H1 (cell line): ENCODE results near the gene COL5A1. TPM values are rescaled to one million over a fixed set of nuclear protein-coding genes. Genes with fewer than 3 reads are reported as not detected.

Source experiments
- CTCF ChIA-PET: fragments of 300-600 bp; sonication (Branson Sonifier 250); formaldehyde crosslinking; loops from one replicate; lab custom pipeline; 2021; ENCODE audit not compliant: partially characterized antibody; lab: Charles Lee
- POLR2A ChIA-PET: fragments of 300-600 bp; sonication (Branson Sonifier 250); formaldehyde crosslinking; loops from one replicate; lab custom pipeline; 2021; ENCODE audit warnings: inconsistent platforms; ENCODE audit not compliant: partially characterized antibody; lab: Charles Lee
- DNase-seq, 2 experiments: peaks; one replicate each; pipeline versions ENCODE4 v3.0.0 to v3.0.0-alpha.2; 2010 to 2022; ENCODE audit warnings: low spot score in 2 of 2, low read depth in 1 of 2, mixed read lengths in 1 of 2
- FAIRE-seq: peaks from 2 replicates; lab custom pipeline; 2011; peaks lifted over from hg19 to GRCh38; lab: Jason Lieb, UNC
- H2AFZ ChIP-seq: 2 replicates; pipeline ENCODE4 v1.8.1; 2012; ENCODE audit warnings: low read length, inconsistent platforms
- H2AK5ac ChIP-seq: 2 replicates; pipeline ENCODE4 v1.6.1; 2013; ENCODE audit warnings: low read depth, low read length
- H2BK120ac ChIP-seq: replicated peaks from 2 replicates; pipeline ENCODE3; 2013; ENCODE audit warnings: low read depth, low read length, inconsistent platforms
- H2BK12ac ChIP-seq: 2 replicates; pipeline ENCODE4 v1.6.1; 2013; ENCODE audit warnings: low read depth, low read length
- H2BK15ac ChIP-seq: 2 replicates; pipeline ENCODE4 v1.6.1; 2013; ENCODE audit warnings: low read length
- H2BK20ac ChIP-seq: 2 replicates; pipeline ENCODE4 v1.6.1; 2013; ENCODE audit warnings: low read length
- H2BK5ac ChIP-seq: 2 replicates; pipeline ENCODE4 v1.6.1; 2013; ENCODE audit warnings: low read depth, low read length
- H3K14ac ChIP-seq: 2 replicates; pipeline ENCODE4 v1.6.1; 2013; ENCODE audit warnings: inconsistent platforms; ENCODE audit not compliant: insufficient read length
- H3K18ac ChIP-seq: 2 replicates; pipeline ENCODE4 v1.6.1; 2013; ENCODE audit warnings: low read length; ENCODE audit errors: extremely low read depth
- H3K23ac ChIP-seq: 2 replicates; pipeline ENCODE4 v1.6.1; 2013; ENCODE audit warnings: inconsistent platforms; ENCODE audit not compliant: insufficient read length
- H3K23me2 ChIP-seq: 2 replicates; pipeline ENCODE4 v1.6.1; 2013; ENCODE audit warnings: low read depth, low read length
- H3K27ac ChIP-seq: 2 replicates; pipeline ENCODE4 v1.6.1; 2011; ENCODE audit warnings: low read depth, low read length, inconsistent platforms
- H3K27me3 ChIP-seq, 4 experiments: replicated peaks in 1 of 4; 1 replicate in 1 of 4; 2 replicates in 3 of 4; pipeline versions ENCODE4 v1.6.1 to v1.8.1; 2011 to 2013; ENCODE audit warnings: low read length in 3 of 4, mild to moderate bottlenecking in 3 of 4, inconsistent platforms in 2 of 4, mixed read lengths in 2 of 4, moderate library complexity in 1 of 4; ENCODE audit not compliant: control insufficient read depth in 3 of 4, insufficient read depth in 3 of 4; ENCODE audit errors: extremely low read depth in 1 of 4
- H3K36me3 ChIP-seq, 4 experiments: 2 replicates each; pipeline versions ENCODE4 v1.6.1 to v1.8.1; 2011 to 2013; ENCODE audit warnings: mild to moderate bottlenecking in 4 of 4, low read length in 3 of 4, moderate library complexity in 2 of 4, control low read depth in 1 of 4, inconsistent platforms in 1 of 4; ENCODE audit not compliant: insufficient read depth in 4 of 4, control insufficient read depth in 2 of 4
- H3K4ac ChIP-seq: replicated peaks from 2 replicates; pipeline ENCODE3; 2013; ENCODE audit warnings: low read length, low read depth, mixed read lengths, inconsistent platforms; ENCODE audit not compliant: insufficient read length
- H3K4me1 ChIP-seq, 4 experiments: replicated peaks in 1 of 4; 1 replicate in 1 of 4; 2 replicates in 3 of 4; pipeline versions ENCODE4 v1.6.1 to v1.8.1; 2011 to 2013; ENCODE audit warnings: low read length in 3 of 4, inconsistent platforms in 2 of 4, mixed read lengths in 1 of 4; ENCODE audit not compliant: insufficient read depth in 4 of 4, control insufficient read depth in 3 of 4
- H3K4me2 ChIP-seq, 2 experiments: 2 replicates each; pipeline versions ENCODE4 v1.6.1 to v1.8.1; 2011 to 2013; ENCODE audit warnings: low read depth in 2 of 2, low read length in 2 of 2, control low read depth in 1 of 2, inconsistent platforms in 1 of 2, mild to moderate bottlenecking in 1 of 2; ENCODE audit not compliant: insufficient read depth in 1 of 2
- H3K4me3 ChIP-seq, 4 experiments: fragments of 200-600, 300-600 bp in 1 of 4; sonication (generic), shearing (Covaris generic), sonication (Bioruptor Twin) in 1 of 4; 2 replicates each; pipeline versions ENCODE4 v1.5.1 to v1.8.1; 2011 to 2016; ENCODE audit warnings: low read length in 4 of 4, low read depth in 3 of 4, control low read depth in 2 of 4, inconsistent platforms in 2 of 4, mild to moderate bottlenecking in 2 of 4, mixed read lengths in 1 of 4, moderate library complexity in 1 of 4; ENCODE audit not compliant: insufficient read depth in 2 of 4; ENCODE audit errors: extremely low read depth in 1 of 4
- H3K56ac ChIP-seq: replicated peaks from 2 replicates; pipeline ENCODE3; 2013; ENCODE audit warnings: low read depth, mild to moderate bottlenecking, mixed read lengths, low read length, inconsistent platforms; ENCODE audit not compliant: insufficient read length
- H3K79me1 ChIP-seq: 2 replicates; pipeline ENCODE4 v1.6.1; 2013; ENCODE audit warnings: low read depth, low read length, control low read depth
- H3K79me2 ChIP-seq, 2 experiments: 2 replicates each; pipeline versions ENCODE4 v1.6.1 to v1.8.1; 2012 to 2013; ENCODE audit warnings: low read length in 2 of 2, mild to moderate bottlenecking in 2 of 2, inconsistent platforms in 1 of 2; ENCODE audit not compliant: insufficient read depth in 2 of 2, control insufficient read depth in 1 of 2
- H3K9ac ChIP-seq, 4 experiments: replicated peaks in 1 of 4; 1 replicate in 1 of 4; 2 replicates in 3 of 4; pipeline versions ENCODE4 v1.6.1 to v1.8.1; 2011 to 2013; ENCODE audit warnings: low read depth in 3 of 4, low read length in 3 of 4, control low read depth in 2 of 4, mild to moderate bottlenecking in 2 of 4, moderate library complexity in 2 of 4, inconsistent platforms in 1 of 4; ENCODE audit errors: extremely low read depth in 1 of 4
- H3K9me3 ChIP-seq, 2 experiments: 2 replicates each; pipeline versions ENCODE4 v1.6.1 to v1.8.1; 2012 to 2013; ENCODE audit warnings: mild to moderate bottlenecking in 2 of 2, moderate library complexity in 2 of 2, control low read depth in 1 of 2, inconsistent platforms in 1 of 2, low read depth in 1 of 2, low read length in 1 of 2, mixed read lengths in 1 of 2; ENCODE audit not compliant: insufficient read depth in 2 of 2
- H4K20me1 ChIP-seq, 2 experiments: replicated peaks in 1 of 2; 2 replicates each; pipeline versions ENCODE3 to v1.8.1; 2011 to 2013; ENCODE audit warnings: inconsistent platforms in 2 of 2, low read length in 2 of 2, mild to moderate bottlenecking in 1 of 2; ENCODE audit not compliant: insufficient read depth in 2 of 2, control insufficient read depth in 1 of 2
- H4K5ac ChIP-seq: 2 replicates; pipeline ENCODE4 v1.6.1; 2013; ENCODE audit warnings: low read length, low read depth, mixed read lengths, inconsistent platforms; ENCODE audit not compliant: insufficient read length
- H4K8ac ChIP-seq: 2 replicates; pipeline ENCODE4 v1.8.0; 2013; ENCODE audit warnings: mild to moderate bottlenecking, moderate library complexity, low read length, inconsistent platforms; ENCODE audit not compliant: insufficient read depth; ENCODE audit errors: extremely low read depth
- H4K91ac ChIP-seq: replicated peaks from 2 replicates; pipeline ENCODE3; 2013; ENCODE audit warnings: low read length, mixed read lengths, inconsistent platforms; ENCODE audit not compliant: insufficient read length
- GABPA ChIP-seq: IDR thresholded peaks from 2 replicates; pipeline ENCODE4 v1.6.1; 2011; ENCODE audit warnings: mild to moderate bottlenecking, low read length, moderate library complexity, borderline replicate concordance; ENCODE audit not compliant: insufficient read depth
- RNF2 ChIP-seq: fragments of 200-900, 300-1000 bp; sonication (generic); IDR thresholded peaks from 2 replicates; pipeline ENCODE4 v1.7.1; 2016; ENCODE audit warnings: borderline replicate concordance, low read depth, mild to moderate bottlenecking, antibody characterized with exemption, low read length; ENCODE audit not compliant: poor library complexity, severe bottlenecking; ENCODE audit errors: missing control alignments
- SP1 ChIP-seq: IDR thresholded peaks from 2 replicates; pipeline ENCODE4 v1.6.1; 2011; ENCODE audit warnings: low read depth, low read length
- YY1 ChIP-seq: IDR thresholded peaks from 2 replicates; pipeline ENCODE4 v1.6.1; 2011; ENCODE audit warnings: low read depth, mild to moderate bottlenecking, low read length
- WGBS, 2 experiments: shearing (Covaris generic) in 1 of 2; methylation state at CpG; one replicate each; pipeline versions ENCODE4 v1.1.6 to v1.1.7; 2013 to 2015; ENCODE audit warnings: low lambda C conversion rate in 2 of 2, mixed read lengths in 2 of 2, inconsistent platforms in 1 of 2, low coverage in 1 of 2, missing lambda C conversion rate in 1 of 2; ENCODE audit not compliant: insufficient replicate concordance in 2 of 2, insufficient coverage in 1 of 2, insufficient read length in 1 of 2; ENCODE audit errors: extremely low coverage in 1 of 2, missing lambda C conversion rate in 1 of 2; 5-methylcytosine and 5-hydroxymethylcytosine counted together
- polyA plus RNA-seq, 7 experiments: library from polyadenylated mRNA; depleted of rRNA in 3 of 7; stranded (reverse) in 5 of 7; unstranded in 2 of 7; fragments of >200 nt in 5 of 7; fragments of 200-250 nt in 2 of 7; gene quantifications; 1 replicate in 5 of 7; 2 replicates in 1 of 7; 4 replicates in 1 of 7; pipeline versions ENCODE4 v1.2.1 to v1.2.3, GENCODE V29; 2011 to 2013; ENCODE audit warnings: missing spikeins in 2 of 7, mixed read lengths in 2 of 7
- total RNA-seq: library from RNA; stranded (reverse); fragmentation: NEBNext Ultra II Directional; extraction: Animal tissue kit (Norgen Biotek cat#: 25700); gene quantifications from 2 replicates; pipeline ENCODE4 v1.2.1, GENCODE V29; 2021
- TF ChIP-seq, protein P1 (sequence below): IDR thresholded peaks from 2 replicates; pipeline ENCODE4 v1.6.1; 2011; ENCODE audit warnings: low read length, improper control_type of control experiment

Gene COL5A1
- total and polyA plus RNA-seq, 2 of the 8 experiments (the other 6 are each of a cell fraction or from before 2014, with no cell fraction given) = 3.8 to 12.0 TPM

DNA sequence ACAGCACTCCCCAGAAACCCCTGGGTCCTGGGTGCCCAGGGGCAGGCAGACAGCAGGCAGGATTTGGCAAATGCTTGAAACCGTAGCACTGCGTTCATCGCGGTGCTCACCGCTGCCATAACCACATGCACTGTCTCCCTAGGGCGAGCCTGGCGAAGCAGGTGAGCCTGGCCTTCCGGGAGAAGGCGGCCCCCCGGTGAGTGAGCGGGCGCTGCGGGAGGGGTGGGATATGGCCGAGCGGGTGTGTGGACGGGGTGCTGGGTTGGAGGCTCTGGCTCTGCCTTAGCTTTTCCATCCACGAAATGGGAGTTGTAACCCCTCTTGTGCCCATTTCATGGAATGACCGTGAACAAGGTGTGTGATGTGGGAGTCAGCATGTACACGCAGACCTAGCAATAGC is 172.2 kb downstream of the COL5A1 start:
- H3K14ac ChIP-seq = no peak overlapping the region
- H3K4me1 ChIP-seq = peaks cover 9 to 23% (median 14%) of the 10 kb centered on the region in 4 experiments; a peak in 6 of 7 replicates
- 97% methylated on average over 19 of the region's 19 CpGs; no CpG with 5 or more reads in 1 of the 2 experiments for WGBS, 2 experiments
- H2AK5ac ChIP-seq = peak overlapping the region; percentile 97; the same call in 1 of the 2 replicates
- peak overlapping the region; percentile 90; the same call in 1 of the 2 replicates for H2BK12ac ChIP-seq
- H3K9ac ChIP-seq = no peak overlapping the region
- peak overlapping the region; percentile 88; the same call in 1 of the 2 replicates for H2BK15ac ChIP-seq
- no peak overlapping the region for H3K23ac ChIP-seq
- peak overlapping the region; percentile 80 for H3K4ac ChIP-seq
- H3K9me3 ChIP-seq = no peaks in the 10 kb centered on the region
- no peak for TF ChIP-seq SP1
- TF ChIP-seq, protein P1, sequence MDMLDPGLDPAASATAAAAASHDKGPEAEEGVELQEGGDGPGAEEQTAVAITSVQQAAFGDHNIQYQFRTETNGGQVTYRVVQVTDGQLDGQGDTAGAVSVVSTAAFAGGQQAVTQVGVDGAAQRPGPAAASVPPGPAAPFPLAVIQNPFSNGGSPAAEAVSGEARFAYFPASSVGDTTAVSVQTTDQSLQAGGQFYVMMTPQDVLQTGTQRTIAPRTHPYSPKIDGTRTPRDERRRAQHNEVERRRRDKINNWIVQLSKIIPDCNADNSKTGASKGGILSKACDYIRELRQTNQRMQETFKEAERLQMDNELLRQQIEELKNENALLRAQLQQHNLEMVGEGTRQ = no peak
- no peak for TF ChIP-seq YY1
- no peak for TF ChIP-seq RNF2
- no peak for TF ChIP-seq GABPA
- H2BK20ac ChIP-seq = peak overlapping the region; percentile 98
- no peaks in the 10 kb centered on the region for H4K20me1 ChIP-seq
- no peak overlapping the region for H3K56ac ChIP-seq
- H3K27me3 ChIP-seq = no peaks in the 10 kb centered on the region
- peak overlapping the region; percentile 47 for H2BK120ac ChIP-seq
- H2AFZ ChIP-seq = no peak overlapping the region
- POLR2A ChIA-PET = no interaction called here
- no peak overlapping the region; the same call in 1 of the 2 replicates for H4K8ac ChIP-seq
- H3K79me1 ChIP-seq = no peaks in the 10 kb centered on the region
- peak overlapping the region; percentile 78 for H3K18ac ChIP-seq
- DNase-seq (no peak), FAIRE-seq (no peak)
- peak overlapping the region; percentile 83; the same call in 1 of the 2 replicates for H2BK5ac ChIP-seq
- no peaks in the 10 kb centered on the region for H3K79me2 ChIP-seq
- no peaks in the 10 kb centered on the region for H3K23me2 ChIP-seq
- H3K4me2 ChIP-seq = no peak overlapping the region
- no peak overlapping the region for H3K4me3 ChIP-seq
- CTCF ChIA-PET = interaction anchor here (0.6 to 2.0 kb wide), 4 partner anchors 10 to 1062 kb away, joined by 3 to 8 read pairs (median 5); no protein-coding TSS in a partner anchor
- no peak overlapping the region for H4K5ac ChIP-seq
- H4K91ac ChIP-seq = no peak overlapping the region
- H3K36me3 ChIP-seq = no peaks in the 10 kb centered on the region; a peak in 1 of 8 replicates
- no peak overlapping the region for H3K27ac ChIP-seq
